Tibial nerve (tissue), 4 donors: Measurements from ENCODE around the gene HEXB.

ENCODE experiments used
- CTCF ChIP-seq, 5 experiments: fragments of 200-600 bp in 3 of 5; fragments of 450-650 bp in 2 of 5; sonication (generic) in 3 of 5; IDR thresholded peaks; one replicate each; pipeline ENCODE4 v1.5.1; 2016 to 2019; ENCODE audit warnings: antibody characterized with exemption in 5 of 5, mild to moderate bottlenecking in 3 of 5, moderate library complexity in 2 of 5
- EP300 ChIP-seq, 2 donors: sonication (generic); formaldehyde crosslinking; IDR thresholded peaks; one replicate each; pipeline ENCODE4 v1.6.1; 2017; ENCODE audit warnings: antibody characterized with exemption in 2 of 2, mild to moderate bottlenecking in 1 of 2
- POLR2A ChIP-seq, 2 donors: fragments of 450-650 bp; IDR thresholded peaks; one replicate each; pipeline ENCODE4 v1.6.1; 2017; ENCODE audit warnings: antibody characterized with exemption in 2 of 2, mild to moderate bottlenecking in 2 of 2, moderate library complexity in 2 of 2

- TF ChIP-seq CTCF (IDR thresholded peaks at IDR 0.05) (no peak), POLR2A (IDR thresholded peaks at IDR 0.05) (no peak), EP300 (IDR thresholded peaks at IDR 0.05) (peak in 1 of 2 donors; percentile 45)
These were observed 1.1 kb downstream of the HEXB start for GRCh38 chr5:74685979-74686631.
